DMS153 treated with DMSO at 0.1 percent for 48 hours (cell line): ENCODE results near the gene FICD.

Experiments
- DNase-seq: peaks from one replicate; lab custom pipeline; 2025; ENCODE audit not compliant: unreplicated experiment; lab: John Stamatoyannopoulos, UW

Gene FICD

GRCh38 chr12:108498136-108498535 lies 16.9 kb upstream of the FICD start:
- no peak for DNase-seq

- DNase-seq: no peak
Measured at GRCh38 chr12:108502922-108503321, 12.2 kb upstream of the FICD start.

- no peak for DNase-seq
Measured at GRCh38 chr12:108505129-108505528, 9.9 kb upstream of the FICD start.

GRCh38 chr12:108507971-108508642 lies 7.0 kb upstream of the FICD start:
- no peak for DNase-seq

- no peak for DNase-seq
Measured at GRCh38 chr12:108509806-108510205, 5.3 kb upstream of the FICD start.

GRCh38 chr12:108510836-108511235 lies 4.2 kb upstream of the FICD start:
- DNase-seq: no peak

GRCh38 chr12:108511633-108512540 lies 3.2 kb upstream of the FICD start:
- peak; percentile 54 for DNase-seq

GRCh38 chr12:108514468-108514972 lies 557 bp upstream of the FICD start:
- DNase-seq: no peak

- no peak for DNase-seq
Measured at GRCh38 chr12:108515916-108516315, 839 bp downstream of the FICD start.

GRCh38 chr12:108516511-108517275 lies 1.6 kb downstream of the FICD start:
- DNase-seq: no peak

- no peak for DNase-seq
Measured at GRCh38 chr12:108517288-108518100, 2.4 kb downstream of the FICD start.

- DNase-seq: no peak
Measured at GRCh38 chr12:108518101-108518715, 3.1 kb downstream of the FICD start.

- DNase-seq: no peak
Measured at GRCh38 chr12:108518716-108519496, 3.8 kb downstream of the FICD start.

GRCh38 chr12:108519558-108519957 lies 4.5 kb downstream of the FICD start:
- no peak for DNase-seq

- no peak for DNase-seq
Measured at GRCh38 chr12:108523365-108523764, 8.3 kb downstream of the FICD start.

GRCh38 chr12:108525681-108526080 lies 10.6 kb downstream of the FICD start:
- no peak for DNase-seq

- no peak for DNase-seq
Measured at GRCh38 chr12:108526482-108527165, 11.5 kb downstream of the FICD start.

GRCh38 chr12:108527166-108527496 lies 12.1 kb downstream of the FICD start:
- no peak for DNase-seq

- DNase-seq: no peak
Measured at GRCh38 chr12:108530161-108530560, 15.1 kb downstream of the FICD start.
